H1 (cell line): ENCODE results near the gene FRMD3.

Experiments used
- JUND ChIP-seq: IDR thresholded peaks from 2 replicates; pipeline ENCODE4 v1.6.1; 2011; ENCODE audit warnings: mild to moderate bottlenecking, improper control_type of control experiment, low read length
- PHF8 ChIP-seq: fragments of 200-600 bp; sonication (generic); conservative IDR thresholded peaks from 2 replicates; pipeline ENCODE4 v1.7.1; 2012; ENCODE audit warnings: low read depth, mild to moderate bottlenecking, inconsistent platforms, low read length, moderate library complexity
- RAD21 ChIP-seq, 2 experiments: IDR thresholded peaks in 1 of 2; conservative IDR thresholded peaks in 1 of 2; 2 replicates each; pipeline ENCODE4 v1.6.1; 2011; ENCODE audit warnings: low read depth in 2 of 2, low read length in 2 of 2, improper control_type of control experiment in 1 of 2, inconsistent platforms in 1 of 2, mild to moderate bottlenecking in 1 of 2, moderate library complexity in 1 of 2
- RFX5 ChIP-seq: IDR thresholded peaks from 2 replicates; pipeline ENCODE4 v1.6.1; 2011; ENCODE audit warnings: low read depth, low read length, improper control_type of control experiment, borderline replicate concordance
- SP4 ChIP-seq: IDR thresholded peaks from 2 replicates; pipeline ENCODE4 v1.6.1; 2012; ENCODE audit warnings: low read length, inconsistent platforms
- TAF1 ChIP-seq: IDR thresholded peaks from 2 replicates; pipeline ENCODE4 v1.6.1; 2011; ENCODE audit warnings: mild to moderate bottlenecking, low read depth, low read length
- TF ChIP-seq, protein P1 (sequence below): fragments of 300-600 bp; sonication (generic); IDR thresholded peaks from 2 replicates; pipeline ENCODE4 v1.7.1; 2012; ENCODE audit warnings: low read length, moderate library complexity, mild to moderate bottlenecking, inconsistent platforms; ENCODE audit not compliant: insufficient replicate concordance
- TF ChIP-seq, protein P2 (sequence below), 3 experiments: IDR thresholded peaks; 1 replicate in 2 of 3; 2 replicates in 1 of 3; pipeline versions ENCODE4 v1.5.1 to v1.6.1; 2011; ENCODE audit warnings: low read length in 3 of 3, mild to moderate bottlenecking in 3 of 3, inconsistent platforms in 2 of 3, low read depth in 1 of 3, moderate library complexity in 1 of 3; ENCODE audit not compliant: insufficient read depth in 1 of 3; ENCODE audit errors: control extremely low read depth in 1 of 3
- TF ChIP-seq, protein P3 (sequence below): IDR thresholded peaks from 2 replicates; pipeline ENCODE4 v1.6.1; 2012; ENCODE audit warnings: inconsistent platforms

DNA sequence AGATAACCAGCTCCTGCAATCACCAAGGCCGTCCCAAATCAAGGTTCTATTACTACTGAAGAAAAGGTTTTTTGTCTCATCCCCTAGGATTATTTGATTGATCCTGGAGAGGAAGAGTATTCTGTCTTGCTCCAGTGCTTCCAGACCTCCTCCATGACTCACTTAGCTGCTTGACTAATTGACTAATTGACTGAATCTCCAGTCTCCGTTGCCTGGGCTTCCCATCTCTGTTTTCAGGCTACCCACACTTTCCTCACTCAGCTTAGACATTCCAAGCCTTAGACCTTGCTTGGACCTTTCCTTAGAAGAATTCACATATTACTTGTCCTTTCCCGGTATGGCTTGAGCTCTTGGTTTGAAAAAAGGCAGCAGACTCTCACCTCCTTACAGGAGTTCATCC lies 60.6 kb downstream of the FRMD3 start:
- TF ChIP-seq TAF1, result no peak
- TF ChIP-seq, protein P1, sequence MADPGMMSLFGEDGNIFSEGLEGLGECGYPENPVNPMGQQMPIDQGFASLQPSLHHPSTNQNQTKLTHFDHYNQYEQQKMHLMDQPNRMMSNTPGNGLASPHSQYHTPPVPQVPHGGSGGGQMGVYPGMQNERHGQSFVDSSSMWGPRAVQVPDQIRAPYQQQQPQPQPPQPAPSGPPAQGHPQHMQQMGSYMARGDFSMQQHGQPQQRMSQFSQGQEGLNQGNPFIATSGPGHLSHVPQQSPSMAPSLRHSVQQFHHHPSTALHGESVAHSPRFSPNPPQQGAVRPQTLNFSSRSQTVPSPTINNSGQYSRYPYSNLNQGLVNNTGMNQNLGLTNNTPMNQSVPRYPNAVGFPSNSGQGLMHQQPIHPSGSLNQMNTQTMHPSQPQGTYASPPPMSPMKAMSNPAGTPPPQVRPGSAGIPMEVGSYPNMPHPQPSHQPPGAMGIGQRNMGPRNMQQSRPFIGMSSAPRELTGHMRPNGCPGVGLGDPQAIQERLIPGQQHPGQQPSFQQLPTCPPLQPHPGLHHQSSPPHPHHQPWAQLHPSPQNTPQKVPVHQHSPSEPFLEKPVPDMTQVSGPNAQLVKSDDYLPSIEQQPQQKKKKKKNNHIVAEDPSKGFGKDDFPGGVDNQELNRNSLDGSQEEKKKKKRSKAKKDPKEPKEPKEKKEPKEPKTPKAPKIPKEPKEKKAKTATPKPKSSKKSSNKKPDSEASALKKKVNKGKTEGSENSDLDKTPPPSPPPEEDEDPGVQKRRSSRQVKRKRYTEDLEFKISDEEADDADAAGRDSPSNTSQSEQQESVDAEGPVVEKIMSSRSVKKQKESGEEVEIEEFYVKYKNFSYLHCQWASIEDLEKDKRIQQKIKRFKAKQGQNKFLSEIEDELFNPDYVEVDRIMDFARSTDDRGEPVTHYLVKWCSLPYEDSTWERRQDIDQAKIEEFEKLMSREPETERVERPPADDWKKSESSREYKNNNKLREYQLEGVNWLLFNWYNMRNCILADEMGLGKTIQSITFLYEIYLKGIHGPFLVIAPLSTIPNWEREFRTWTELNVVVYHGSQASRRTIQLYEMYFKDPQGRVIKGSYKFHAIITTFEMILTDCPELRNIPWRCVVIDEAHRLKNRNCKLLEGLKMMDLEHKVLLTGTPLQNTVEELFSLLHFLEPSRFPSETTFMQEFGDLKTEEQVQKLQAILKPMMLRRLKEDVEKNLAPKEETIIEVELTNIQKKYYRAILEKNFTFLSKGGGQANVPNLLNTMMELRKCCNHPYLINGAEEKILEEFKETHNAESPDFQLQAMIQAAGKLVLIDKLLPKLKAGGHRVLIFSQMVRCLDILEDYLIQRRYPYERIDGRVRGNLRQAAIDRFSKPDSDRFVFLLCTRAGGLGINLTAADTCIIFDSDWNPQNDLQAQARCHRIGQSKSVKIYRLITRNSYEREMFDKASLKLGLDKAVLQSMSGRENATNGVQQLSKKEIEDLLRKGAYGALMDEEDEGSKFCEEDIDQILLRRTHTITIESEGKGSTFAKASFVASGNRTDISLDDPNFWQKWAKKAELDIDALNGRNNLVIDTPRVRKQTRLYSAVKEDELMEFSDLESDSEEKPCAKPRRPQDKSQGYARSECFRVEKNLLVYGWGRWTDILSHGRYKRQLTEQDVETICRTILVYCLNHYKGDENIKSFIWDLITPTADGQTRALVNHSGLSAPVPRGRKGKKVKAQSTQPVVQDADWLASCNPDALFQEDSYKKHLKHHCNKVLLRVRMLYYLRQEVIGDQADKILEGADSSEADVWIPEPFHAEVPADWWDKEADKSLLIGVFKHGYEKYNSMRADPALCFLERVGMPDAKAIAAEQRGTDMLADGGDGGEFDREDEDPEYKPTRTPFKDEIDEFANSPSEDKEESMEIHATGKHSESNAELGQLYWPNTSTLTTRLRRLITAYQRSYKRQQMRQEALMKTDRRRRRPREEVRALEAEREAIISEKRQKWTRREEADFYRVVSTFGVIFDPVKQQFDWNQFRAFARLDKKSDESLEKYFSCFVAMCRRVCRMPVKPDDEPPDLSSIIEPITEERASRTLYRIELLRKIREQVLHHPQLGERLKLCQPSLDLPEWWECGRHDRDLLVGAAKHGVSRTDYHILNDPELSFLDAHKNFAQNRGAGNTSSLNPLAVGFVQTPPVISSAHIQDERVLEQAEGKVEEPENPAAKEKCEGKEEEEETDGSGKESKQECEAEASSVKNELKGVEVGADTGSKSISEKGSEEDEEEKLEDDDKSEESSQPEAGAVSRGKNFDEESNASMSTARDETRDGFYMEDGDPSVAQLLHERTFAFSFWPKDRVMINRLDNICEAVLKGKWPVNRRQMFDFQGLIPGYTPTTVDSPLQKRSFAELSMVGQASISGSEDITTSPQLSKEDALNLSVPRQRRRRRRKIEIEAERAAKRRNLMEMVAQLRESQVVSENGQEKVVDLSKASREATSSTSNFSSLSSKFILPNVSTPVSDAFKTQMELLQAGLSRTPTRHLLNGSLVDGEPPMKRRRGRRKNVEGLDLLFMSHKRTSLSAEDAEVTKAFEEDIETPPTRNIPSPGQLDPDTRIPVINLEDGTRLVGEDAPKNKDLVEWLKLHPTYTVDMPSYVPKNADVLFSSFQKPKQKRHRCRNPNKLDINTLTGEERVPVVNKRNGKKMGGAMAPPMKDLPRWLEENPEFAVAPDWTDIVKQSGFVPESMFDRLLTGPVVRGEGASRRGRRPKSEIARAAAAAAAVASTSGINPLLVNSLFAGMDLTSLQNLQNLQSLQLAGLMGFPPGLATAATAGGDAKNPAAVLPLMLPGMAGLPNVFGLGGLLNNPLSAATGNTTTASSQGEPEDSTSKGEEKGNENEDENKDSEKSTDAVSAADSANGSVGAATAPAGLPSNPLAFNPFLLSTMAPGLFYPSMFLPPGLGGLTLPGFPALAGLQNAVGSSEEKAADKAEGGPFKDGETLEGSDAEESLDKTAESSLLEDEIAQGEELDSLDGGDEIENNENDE, result no peak
- TF ChIP-seq, protein P2, sequence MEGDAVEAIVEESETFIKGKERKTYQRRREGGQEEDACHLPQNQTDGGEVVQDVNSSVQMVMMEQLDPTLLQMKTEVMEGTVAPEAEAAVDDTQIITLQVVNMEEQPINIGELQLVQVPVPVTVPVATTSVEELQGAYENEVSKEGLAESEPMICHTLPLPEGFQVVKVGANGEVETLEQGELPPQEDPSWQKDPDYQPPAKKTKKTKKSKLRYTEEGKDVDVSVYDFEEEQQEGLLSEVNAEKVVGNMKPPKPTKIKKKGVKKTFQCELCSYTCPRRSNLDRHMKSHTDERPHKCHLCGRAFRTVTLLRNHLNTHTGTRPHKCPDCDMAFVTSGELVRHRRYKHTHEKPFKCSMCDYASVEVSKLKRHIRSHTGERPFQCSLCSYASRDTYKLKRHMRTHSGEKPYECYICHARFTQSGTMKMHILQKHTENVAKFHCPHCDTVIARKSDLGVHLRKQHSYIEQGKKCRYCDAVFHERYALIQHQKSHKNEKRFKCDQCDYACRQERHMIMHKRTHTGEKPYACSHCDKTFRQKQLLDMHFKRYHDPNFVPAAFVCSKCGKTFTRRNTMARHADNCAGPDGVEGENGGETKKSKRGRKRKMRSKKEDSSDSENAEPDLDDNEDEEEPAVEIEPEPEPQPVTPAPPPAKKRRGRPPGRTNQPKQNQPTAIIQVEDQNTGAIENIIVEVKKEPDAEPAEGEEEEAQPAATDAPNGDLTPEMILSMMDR (IDR thresholded peaks at IDR 0.05; ENCODE audit: control extremely low read depth in 1 of 3, insufficient read depth in 1 of 3, low read depth in 1 of 3, low read length in 3 of 3), result no peak
- TF ChIP-seq, protein P3, sequence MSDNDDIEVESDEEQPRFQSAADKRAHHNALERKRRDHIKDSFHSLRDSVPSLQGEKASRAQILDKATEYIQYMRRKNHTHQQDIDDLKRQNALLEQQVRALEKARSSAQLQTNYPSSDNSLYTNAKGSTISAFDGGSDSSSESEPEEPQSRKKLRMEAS, result no peak
- no peak for TF ChIP-seq RFX5
- no peak for TF ChIP-seq SP4
- TF ChIP-seq JUND, result no peak
- no peak for TF ChIP-seq PHF8
- TF ChIP-seq RAD21 (IDR thresholded peaks at IDR 0.05 in 1 of 2, conservative IDR thresholded peaks at IDR 0.05 in 1 of 2; ENCODE audit: low read depth in 2 of 2, low read length in 2 of 2), result no peak
